Measurements from ENCODE around the gene GGNBP2.

GGNBP2 gene

GRCh38 chr17:36515837-36516236 lies 28.9 kb upstream of the GGNBP2 start:
- no peak for DNase-seq

- DNase-seq: no peak
These were observed 21.6 kb upstream of the GGNBP2 start for GRCh38 chr17:36523113-36523512.

- no peak for DNase-seq
These were observed 20.3 kb upstream of the GGNBP2 start for GRCh38 chr17:36524428-36524876.

- DNase-seq: no peak
These were observed 19.6 kb upstream of the GGNBP2 start for GRCh38 chr17:36525113-36525512.

GRCh38 chr17:36525888-36526287 lies 18.8 kb upstream of the GGNBP2 start:
- DNase-seq: no peak

- no peak for DNase-seq
These were observed 17.0 kb upstream of the GGNBP2 start for GRCh38 chr17:36527621-36528250.

- DNase-seq: peak; percentile 4
These were observed 15.6 kb upstream of the GGNBP2 start for GRCh38 chr17:36529121-36529520.

- no peak for DNase-seq
These were observed 12.2 kb upstream of the GGNBP2 start for GRCh38 chr17:36532435-36532975.

GRCh38 chr17:36533935-36534839 lies 10.5 kb upstream of the GGNBP2 start:
- peak; percentile 38 for DNase-seq

- peak; percentile 84 for DNase-seq
These were observed 9.7 kb upstream of the GGNBP2 start, which contains the start of the genes MYO19 and PIGW for GRCh38 chr17:36534840-36535668. Gene MYO19 (minus strand): TSS chr17:36534868. CDS start chr17:36532538, 2,330 bp downstream. Gene PIGW (plus strand): TSS chr17:36534987. CDS start chr17:36537102, 2,115 bp downstream.

- DNase-seq: no peak
These were observed 9.0 kb upstream of the GGNBP2 start for GRCh38 chr17:36535669-36536081.

- DNase-seq: no peak
These were observed 4.0 kb upstream of the GGNBP2 start for GRCh38 chr17:36540696-36541095.

GRCh38 chr17:36542755-36543154 lies 2.0 kb upstream of the GGNBP2 start:
- DNase-seq: no peak

- DNase-seq: peak; percentile 75
These were observed 744 bp upstream of the GGNBP2 start for GRCh38 chr17:36544044-36544306.

- no peak for DNase-seq
These were observed 352 bp downstream of the GGNBP2 start for GRCh38 chr17:36545077-36545464.

GRCh38 chr17:36545465-36546417 lies 1.0 kb downstream of the GGNBP2 start:
- DNase-seq: peak; percentile 89

GRCh38 chr17:36546418-36547093 lies 1.8 kb downstream of the GGNBP2 start:
- peak; percentile 15 for DNase-seq

GRCh38 chr17:36547776-36548175 lies 3.1 kb downstream of the GGNBP2 start:
- DNase-seq: no peak

GRCh38 chr17:36550491-36551417 lies 6.0 kb downstream of the GGNBP2 start:
- DNase-seq: no peak

- no peak for DNase-seq
These were observed 8.7 kb downstream of the GGNBP2 start for GRCh38 chr17:36553459-36553858.
